GM10266 (cell line): ENCODE measurements around the gene KCTD13.
A peak's percentile ranks its signal among the peaks of the same experiment; 100 is the strongest.

Source experiments
- DNase-seq: peaks from one replicate; pipeline ENCODE4 v3.0.0; 2012; ENCODE audit errors: extremely low spot score
- TF ChIP-seq, protein P1 (sequence below): IDR thresholded peaks from 2 replicates; pipeline ENCODE4 v1.5.1; 2012; ENCODE audit warnings: mild to moderate bottlenecking, low read depth; ENCODE audit not compliant: control insufficient read depth, insufficient read depth; ENCODE audit errors: missing control alignments

KCTD13 gene

GRCh38 chr16:29863669-29863984, 62.4 kb downstream of the KCTD13 start:
- TF ChIP-seq, protein P1, sequence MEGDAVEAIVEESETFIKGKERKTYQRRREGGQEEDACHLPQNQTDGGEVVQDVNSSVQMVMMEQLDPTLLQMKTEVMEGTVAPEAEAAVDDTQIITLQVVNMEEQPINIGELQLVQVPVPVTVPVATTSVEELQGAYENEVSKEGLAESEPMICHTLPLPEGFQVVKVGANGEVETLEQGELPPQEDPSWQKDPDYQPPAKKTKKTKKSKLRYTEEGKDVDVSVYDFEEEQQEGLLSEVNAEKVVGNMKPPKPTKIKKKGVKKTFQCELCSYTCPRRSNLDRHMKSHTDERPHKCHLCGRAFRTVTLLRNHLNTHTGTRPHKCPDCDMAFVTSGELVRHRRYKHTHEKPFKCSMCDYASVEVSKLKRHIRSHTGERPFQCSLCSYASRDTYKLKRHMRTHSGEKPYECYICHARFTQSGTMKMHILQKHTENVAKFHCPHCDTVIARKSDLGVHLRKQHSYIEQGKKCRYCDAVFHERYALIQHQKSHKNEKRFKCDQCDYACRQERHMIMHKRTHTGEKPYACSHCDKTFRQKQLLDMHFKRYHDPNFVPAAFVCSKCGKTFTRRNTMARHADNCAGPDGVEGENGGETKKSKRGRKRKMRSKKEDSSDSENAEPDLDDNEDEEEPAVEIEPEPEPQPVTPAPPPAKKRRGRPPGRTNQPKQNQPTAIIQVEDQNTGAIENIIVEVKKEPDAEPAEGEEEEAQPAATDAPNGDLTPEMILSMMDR: no peak
- no peak for DNase-seq

GRCh38 chr16:29862884-29863668, 63.0 kb downstream of the KCTD13 start, which contains the start of gene CDIPT:
CDIPT (minus strand) TSS chr16:29863226; CDS start chr16:29862857, 369 bp downstream.
- DNase-seq: peak; percentile 96
- TF ChIP-seq, protein P1: peak; percentile 88

GRCh38 chr16:29862383-29862883, 63.6 kb downstream of the KCTD13 start:
- no peak for DNase-seq
- TF ChIP-seq, protein P1: peak; percentile 21

- no peak for DNase-seq
- TF ChIP-seq, protein P1: no peak
Measured at GRCh38 chr16:29860218-29860617, 65.8 kb downstream of the KCTD13 start.

DNA sequence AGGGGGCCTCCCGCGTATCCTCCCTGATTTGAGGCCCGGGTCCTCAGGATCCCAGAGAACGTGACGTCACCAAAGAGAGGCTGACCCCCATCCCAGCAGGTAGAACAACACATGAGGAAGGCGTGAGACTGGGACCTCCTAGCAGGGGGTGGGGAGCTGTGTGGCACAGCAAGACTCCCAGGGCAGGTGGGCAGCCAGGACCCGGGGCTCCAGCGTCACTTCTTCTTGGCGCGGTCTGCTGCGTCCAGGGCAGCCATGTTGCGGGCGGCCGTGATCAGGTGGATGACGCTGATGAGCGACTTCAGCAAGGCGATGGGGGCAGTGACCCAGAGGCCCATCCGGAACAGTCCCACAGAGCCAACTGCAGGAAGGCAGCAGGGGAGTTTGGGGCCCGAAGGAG, 67.1 kb downstream of the KCTD13 start:
- DNase-seq: no peak

DNA sequence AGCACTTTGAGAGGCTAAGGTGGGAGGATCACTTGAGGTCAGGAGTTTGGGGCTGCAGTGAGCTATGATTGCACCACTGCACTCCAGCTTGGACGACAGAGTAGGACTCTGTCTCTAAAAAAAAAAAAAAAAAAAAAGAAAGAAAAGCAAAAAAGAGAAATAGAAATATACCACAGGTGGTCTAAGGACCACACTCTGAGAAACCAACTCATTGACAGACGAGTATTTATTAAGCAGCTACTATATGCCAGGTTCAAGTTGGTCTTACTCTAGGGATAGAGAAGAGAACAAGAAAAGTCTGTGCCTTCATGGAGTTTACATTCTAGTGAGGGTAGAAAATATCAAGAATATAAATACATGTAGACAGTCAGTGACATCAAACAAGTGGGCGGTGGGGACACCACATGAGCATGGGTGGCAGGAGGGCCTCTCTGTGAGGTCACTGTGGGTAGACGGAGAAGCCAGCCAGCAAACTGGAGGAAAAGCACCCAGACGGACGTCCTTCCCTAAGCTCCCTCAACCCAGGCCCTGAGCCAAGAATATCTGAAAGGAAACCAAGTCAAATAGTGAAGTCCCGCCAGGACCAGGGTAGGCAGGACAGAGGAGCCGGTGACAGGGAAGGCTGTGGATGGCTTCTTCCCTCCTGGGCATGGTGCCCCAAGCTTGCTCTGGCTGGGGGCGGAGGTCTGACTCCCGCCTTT, 67.7 kb downstream of the KCTD13 start:
- TF ChIP-seq, protein P1: no peak
- DNase-seq: no peak

More for the DNA sequence above, 67.1 kb downstream of the KCTD13 start:
- TF ChIP-seq, protein P1: no peak
